Measurements from ENCODE around the gene C2orf92. TPM values are rescaled to one million over a fixed set of nuclear protein-coding genes. Genes with fewer than 3 reads are reported as not detected.

Gene C2orf92
- total and polyA plus RNA-seq, 2 donors (not counting 1 experiment from before 2014, with no cell fraction given) = 0.99 to 1.1 TPM

DNA sequence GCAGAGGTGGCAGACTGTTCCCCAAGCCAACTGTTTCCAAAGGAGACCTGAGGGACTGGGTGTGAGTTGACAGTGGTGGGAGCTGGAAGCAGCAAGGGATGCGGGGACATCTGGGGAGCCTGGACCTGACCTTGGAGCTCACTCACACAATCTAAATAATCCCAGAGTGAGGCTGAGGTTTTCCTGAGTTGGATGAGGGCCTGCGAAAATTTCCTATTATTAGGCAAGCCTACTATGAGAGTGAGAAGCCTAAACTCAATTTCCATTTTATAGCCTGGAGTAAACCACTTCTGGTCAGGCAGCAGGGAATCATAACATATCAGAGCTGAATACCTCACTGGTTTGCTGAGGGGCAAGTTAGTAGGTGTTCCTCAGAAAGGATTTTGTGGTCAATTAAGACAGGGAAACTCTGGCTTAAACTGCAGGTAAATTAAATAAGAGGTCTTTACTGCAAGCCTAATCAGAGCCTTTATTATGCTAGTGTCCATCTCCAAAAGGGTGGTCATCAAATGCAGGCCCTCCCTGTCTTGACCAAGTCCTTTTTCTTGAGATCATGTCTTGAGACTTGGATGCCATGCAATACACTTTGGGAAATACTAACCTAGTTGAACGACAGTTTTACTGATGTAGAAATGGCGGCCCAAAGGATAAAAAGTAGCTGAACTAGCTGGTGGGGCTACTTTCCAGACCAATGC lies 25.3 kb upstream of the C2orf92 start:
- Histone ChIP-seq H3K79me2 (ENCODE audit: control insufficient read depth, insufficient read depth, low read length) (peaks cover 7% of the 10 kb centered on the region), H3K9ac (ENCODE audit: insufficient read depth, low read length) (no peak overlapping the region), H4K20me1 (ENCODE audit: control insufficient read depth, extremely low read depth, insufficient read depth, low read length) (no peaks in the 10 kb centered on the region), H3K9me3 (ENCODE audit: control insufficient read depth, insufficient read depth, low read depth, low read length) (no peaks in the 10 kb centered on the region), H3K4me2 (ENCODE audit: extremely low read depth, insufficient read depth, low read length) (no peak overlapping the region), H3K27me3 (ENCODE audit: control insufficient read depth, insufficient read depth, low read length) (no peaks in the 10 kb centered on the region), H3K4me3 (replicated peaks in 1 of 4; ENCODE audit: control extremely low read depth in 1 of 4, insufficient read depth in 1 of 4, low read depth in 3 of 4, low read length in 4 of 4) (no peak overlapping the region), H3K27ac (ENCODE audit: insufficient read depth, low read length) (no peak overlapping the region), H3K36me3 (ENCODE audit: control insufficient read depth, insufficient read depth, low read length) (peaks cover 5% of the 10 kb centered on the region), H3K4me1 (ENCODE audit: control insufficient read depth, extremely low read depth, insufficient read depth, low read length) (no peaks in the 10 kb centered on the region), H2AFZ (ENCODE audit: low read length) (no peak overlapping the region)
- TF ChIP-seq, protein P1, sequence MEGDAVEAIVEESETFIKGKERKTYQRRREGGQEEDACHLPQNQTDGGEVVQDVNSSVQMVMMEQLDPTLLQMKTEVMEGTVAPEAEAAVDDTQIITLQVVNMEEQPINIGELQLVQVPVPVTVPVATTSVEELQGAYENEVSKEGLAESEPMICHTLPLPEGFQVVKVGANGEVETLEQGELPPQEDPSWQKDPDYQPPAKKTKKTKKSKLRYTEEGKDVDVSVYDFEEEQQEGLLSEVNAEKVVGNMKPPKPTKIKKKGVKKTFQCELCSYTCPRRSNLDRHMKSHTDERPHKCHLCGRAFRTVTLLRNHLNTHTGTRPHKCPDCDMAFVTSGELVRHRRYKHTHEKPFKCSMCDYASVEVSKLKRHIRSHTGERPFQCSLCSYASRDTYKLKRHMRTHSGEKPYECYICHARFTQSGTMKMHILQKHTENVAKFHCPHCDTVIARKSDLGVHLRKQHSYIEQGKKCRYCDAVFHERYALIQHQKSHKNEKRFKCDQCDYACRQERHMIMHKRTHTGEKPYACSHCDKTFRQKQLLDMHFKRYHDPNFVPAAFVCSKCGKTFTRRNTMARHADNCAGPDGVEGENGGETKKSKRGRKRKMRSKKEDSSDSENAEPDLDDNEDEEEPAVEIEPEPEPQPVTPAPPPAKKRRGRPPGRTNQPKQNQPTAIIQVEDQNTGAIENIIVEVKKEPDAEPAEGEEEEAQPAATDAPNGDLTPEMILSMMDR (conservative IDR thresholded peaks at IDR 0.05 in 1 of 2, IDR thresholded peaks at IDR 0.05 in 1 of 2; ENCODE audit: low read depth in 1 of 2, low read length in 2 of 2) = no peak
- no peak for TF ChIP-seq EZH2 (IDR thresholded peaks at IDR 0.05; ENCODE audit: low read length, missing control alignments)
- DNase-seq (ENCODE audit: low read depth in 2 of 2) = no peak

DNA sequence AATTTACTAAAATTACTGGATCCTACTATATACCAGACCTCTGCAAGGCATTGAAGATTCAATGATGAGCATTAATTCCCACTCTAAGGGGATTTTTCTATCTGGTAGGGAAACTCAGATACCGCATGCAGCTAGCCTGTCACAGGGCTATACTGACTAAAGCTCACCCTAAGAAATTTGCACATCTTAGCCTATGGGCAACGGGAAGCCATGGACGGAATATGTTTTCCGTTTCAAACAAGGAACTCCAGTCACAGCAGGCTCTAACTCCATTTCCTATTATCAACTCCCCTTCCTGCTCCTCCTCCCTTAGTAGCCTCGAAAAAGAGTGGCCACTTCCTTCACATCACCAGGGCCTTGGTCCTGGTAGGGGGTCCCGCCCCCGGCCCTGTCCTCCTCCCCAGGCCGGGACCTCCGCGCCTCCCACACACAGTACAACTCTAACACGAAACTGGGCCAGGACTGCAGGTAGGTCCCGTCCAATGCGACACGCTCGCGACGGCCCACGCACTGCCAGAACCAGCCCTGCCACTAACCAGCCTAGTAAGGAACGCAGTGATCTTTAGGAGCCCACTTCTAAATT lies 24.3 kb upstream of the C2orf92 start:
- H3K4me3 ChIP-seq (replicated peaks in 1 of 4; ENCODE audit: control extremely low read depth in 1 of 4, insufficient read depth in 1 of 4, low read depth in 3 of 4, low read length in 4 of 4) = peak overlapping the region; percentile 58 to 97 (median 76)
- H3K36me3 ChIP-seq (ENCODE audit: control insufficient read depth, insufficient read depth, low read length) = peaks cover 5% of the 10 kb centered on the region
- peak in 1 of 2 donors; percentile 21 for DNase-seq (ENCODE audit: low read depth in 2 of 2)
- peak overlapping the region; percentile 44 for H3K27ac ChIP-seq (ENCODE audit: insufficient read depth, low read length)
- no peak for TF ChIP-seq EZH2 (IDR thresholded peaks at IDR 0.05; ENCODE audit: low read length, missing control alignments)
- TF ChIP-seq, protein P1 (conservative IDR thresholded peaks at IDR 0.05 in 1 of 2, IDR thresholded peaks at IDR 0.05 in 1 of 2; ENCODE audit: low read depth in 1 of 2, low read length in 2 of 2) = no peak
- H4K20me1 ChIP-seq (ENCODE audit: control insufficient read depth, extremely low read depth, insufficient read depth, low read length) = no peaks in the 10 kb centered on the region
- peak overlapping the region; percentile 48 for H2AFZ ChIP-seq (ENCODE audit: low read length)
- H3K9ac ChIP-seq (ENCODE audit: insufficient read depth, low read length) = peak overlapping the region; percentile 44
- peak overlapping the region; percentile 93 for H3K4me2 ChIP-seq (ENCODE audit: extremely low read depth, insufficient read depth, low read length)
- no peaks in the 10 kb centered on the region for H3K9me3 ChIP-seq (ENCODE audit: control insufficient read depth, insufficient read depth, low read depth, low read length)
- peaks cover 7% of the 10 kb centered on the region for H3K79me2 ChIP-seq (ENCODE audit: control insufficient read depth, insufficient read depth, low read length)
- H3K4me1 ChIP-seq (ENCODE audit: control insufficient read depth, extremely low read depth, insufficient read depth, low read length) = no peaks in the 10 kb centered on the region
- H3K27me3 ChIP-seq (ENCODE audit: control insufficient read depth, insufficient read depth, low read length) = no peaks in the 10 kb centered on the region

DNA sequence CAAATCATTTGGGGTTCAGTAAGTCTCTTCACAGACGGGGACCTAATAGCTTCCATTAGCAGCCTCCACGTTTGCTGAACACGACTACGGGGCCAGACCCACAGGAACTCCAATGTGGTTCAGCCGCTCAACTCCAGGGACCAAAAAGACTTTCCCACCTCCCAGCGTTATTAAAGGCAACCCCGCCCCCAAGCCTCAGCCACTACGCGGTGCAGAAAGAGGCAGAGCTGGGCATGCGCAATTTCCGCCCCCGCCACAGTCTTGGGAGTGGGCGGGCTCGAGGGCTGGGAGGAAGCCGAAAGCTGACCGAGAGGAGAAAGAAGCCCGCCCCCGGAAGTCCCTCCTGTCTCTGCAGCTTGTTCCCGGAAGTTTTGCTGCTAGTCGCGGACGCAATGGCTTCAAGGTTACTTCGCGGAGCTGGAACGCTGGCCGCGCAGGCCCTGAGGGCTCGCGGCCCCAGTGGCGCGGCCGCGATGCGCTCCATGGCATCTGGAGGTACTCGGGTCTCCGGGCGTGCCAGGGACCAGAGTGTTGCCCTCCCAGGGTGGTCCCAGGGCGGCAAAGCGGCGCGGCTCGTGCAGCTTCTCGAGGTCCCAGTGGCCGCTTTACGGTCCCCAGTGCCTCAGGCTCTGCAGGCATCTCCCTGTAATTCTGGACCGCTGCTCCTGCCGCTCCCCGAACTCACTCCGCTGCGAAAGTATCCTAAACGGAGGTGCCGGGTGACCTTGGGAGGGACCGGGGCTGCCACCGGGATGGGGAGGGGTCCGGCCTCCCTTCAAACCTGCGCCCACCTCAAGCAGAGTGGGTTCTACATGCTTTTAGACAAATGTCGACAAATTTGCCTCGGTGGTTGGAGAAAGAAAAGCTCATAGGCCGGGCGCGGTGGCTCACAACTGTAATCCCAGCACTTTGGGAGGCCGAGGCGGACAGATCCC lies 23.6 kb upstream of the C2orf92 start, which contains the start of gene COX5B:
TSS of gene COX5B (plus strand) at position 368 of the 935 bp plus-strand sequence. CDS start at position 393, 25 bp downstream.
- Histone ChIP-seq H3K4me1 (ENCODE audit: control insufficient read depth, extremely low read depth, insufficient read depth, low read length) (no peaks in the 10 kb centered on the region), H4K20me1 (ENCODE audit: control insufficient read depth, extremely low read depth, insufficient read depth, low read length) (no peaks in the 10 kb centered on the region), H3K9me3 (ENCODE audit: control insufficient read depth, insufficient read depth, low read depth, low read length) (no peaks in the 10 kb centered on the region), H3K9ac (ENCODE audit: insufficient read depth, low read length) (peak within 1 kb of the TSS; percentile 75), H3K4me3 (replicated peaks in 1 of 4; ENCODE audit: control extremely low read depth in 1 of 4, insufficient read depth in 1 of 4, low read depth in 3 of 4, low read length in 4 of 4) (peak within 1 kb of the TSS; percentile 61 to 97 (median 77)), H3K27me3 (ENCODE audit: control insufficient read depth, insufficient read depth, low read length) (no peaks in the 10 kb centered on the region), H3K36me3 (ENCODE audit: control insufficient read depth, insufficient read depth, low read length) (peaks cover 5% of the 10 kb centered on the region), H3K4me2 (ENCODE audit: extremely low read depth, insufficient read depth, low read length) (peak within 1 kb of the TSS; percentile 93), H2AFZ (ENCODE audit: low read length) (peak within 1 kb of the TSS; percentile 51), H3K27ac (ENCODE audit: insufficient read depth, low read length) (peak within 1 kb of the TSS; percentile 74), H3K79me2 (ENCODE audit: control insufficient read depth, insufficient read depth, low read length) (peaks cover 7% of the 10 kb centered on the region)
- DNase-seq (ENCODE audit: low read depth in 2 of 2) = peak; percentile 95 to 96
- no peak for TF ChIP-seq EZH2 (IDR thresholded peaks at IDR 0.05; ENCODE audit: low read length, missing control alignments)
- TF ChIP-seq, protein P1 (conservative IDR thresholded peaks at IDR 0.05 in 1 of 2, IDR thresholded peaks at IDR 0.05 in 1 of 2; ENCODE audit: low read depth in 1 of 2, low read length in 2 of 2) = no peak

Measured in fibroblast of lung (primary cell).